ENCODE measurements around the gene RAB8B.

- TF ChIP-seq CTCF (conservative IDR thresholded peaks at IDR 0.05; ENCODE audit: low read depth, low read length) (no peak), EZH2 (IDR thresholded peaks at IDR 0.05; ENCODE audit: low read length, unreplicated experiment) (no peak)
Observed at GRCh38 chr15:63188247-63188925, 1.0 kb upstream of the RAB8B start.
